ENCODE data around the gene C9orf153. TPM values are rescaled to one million over a fixed set of nuclear protein-coding genes. Genes with fewer than 3 reads are reported as not detected.
"Not testable (repeated sequence)": the region's sequence is repeated elsewhere in the genome, so short reads cannot be mapped to it uniquely, and the experiment has no call there.

C9orf153 gene
- total and polyA plus RNA-seq, 2 experiments from 2014 or later: 0.29 TPM; not detected in 1

GRCh38 chr9:86290341-86290740 is 30.9 kb upstream of the C9orf153 start:
- not testable (repeated sequence) for DNase-seq (ENCODE audit: low spot score); H4K20me1 ChIP-seq (replicated peaks; ENCODE audit: insufficient read depth); H3K27ac Mint-ChIP-seq; H3F3A ChIP-seq (replicated peaks; ENCODE audit: low read depth); H2AFZ ChIP-seq; H3K27me3 Mint-ChIP-seq (ENCODE audit: insufficient read depth, low read depth, poor library complexity); H3K9me3 Mint-ChIP-seq; H3K79me2 ChIP-seq (replicated peaks; ENCODE audit: insufficient read depth); H3K27me3 ChIP-seq (ENCODE audit: insufficient read depth); ATAC-seq; H3K36me3 Mint-ChIP-seq (ENCODE audit: low read depth); H3K4me3 Mint-ChIP-seq; H3K9me2 ChIP-seq (ENCODE audit: insufficient read depth); H3K4me2 ChIP-seq; H3K27ac ChIP-seq (ENCODE audit: low read depth); H3K36me3 ChIP-seq (ENCODE audit: insufficient read depth); H3K4me3 ChIP-seq
- peaks cover 18% of the 10 kb centered on the region for H3K4me1 ChIP-seq (ENCODE audit: insufficient read depth)
- peaks cover 32% of the 10 kb centered on the region for H3K4me1 Mint-ChIP-seq

- no peaks in the 10 kb centered on the region for H3K79me2 ChIP-seq (replicated peaks; ENCODE audit: insufficient read depth)
- H4K20me1 ChIP-seq (replicated peaks; ENCODE audit: insufficient read depth): no peaks in the 10 kb centered on the region
- H3K27me3 ChIP-seq (ENCODE audit: insufficient read depth): no peaks in the 10 kb centered on the region
- H3F3A ChIP-seq (replicated peaks; ENCODE audit: low read depth): no peaks in the 10 kb centered on the region
- DNase-seq (ENCODE audit: low spot score): no peak
- peak overlapping the region; percentile 48; the same call in 2 of the 3 replicates for H3K4me3 Mint-ChIP-seq
- H3K4me1 Mint-ChIP-seq: peaks cover 32% of the 10 kb centered on the region
- H3K36me3 Mint-ChIP-seq (ENCODE audit: low read depth): no peaks in the 10 kb centered on the region
- H3K36me3 ChIP-seq (ENCODE audit: insufficient read depth): no peaks in the 10 kb centered on the region
- H3K9me3 Mint-ChIP-seq: no peaks in the 10 kb centered on the region
- H3K9me2 ChIP-seq (ENCODE audit: insufficient read depth): no peaks in the 10 kb centered on the region
- 0 out of 2 replicates have a peak overlapping the region, but pooled peaks have one; percentile 1 for H3K4me2 ChIP-seq
- H3K27ac Mint-ChIP-seq: peak overlapping the region; percentile 96
- H3K4me3 ChIP-seq: no peak overlapping the region
- H2AFZ ChIP-seq: no peak overlapping the region
- H3K27me3 Mint-ChIP-seq (ENCODE audit: insufficient read depth, low read depth, poor library complexity): peaks cover 5% of the 10 kb centered on the region
- H3K4me1 ChIP-seq (ENCODE audit: insufficient read depth): peaks cover 18% of the 10 kb centered on the region
- ATAC-seq: peak; percentile 24
- no peak overlapping the region for H3K27ac ChIP-seq (ENCODE audit: low read depth)
- no peak for TF ChIP-seq CTCF (conservative IDR thresholded peaks at IDR 0.05; ENCODE audit: low read depth in 2 of 2)
- no peak for TF ChIP-seq STAT1 (IDR thresholded peaks at IDR 0.05; ENCODE audit: unreplicated experiment)
- TF ChIP-seq ZNF462 (CRISPR knock-in tag; IDR thresholded peaks at IDR 0.05): no peak
- TF ChIP-seq POLR2AphosphoS5 (IDR thresholded peaks at IDR 0.05; ENCODE audit: low read depth): no peak
- no peak for TF ChIP-seq JUNB (IDR thresholded peaks at IDR 0.05; ENCODE audit: unreplicated experiment)
- TF ChIP-seq ETS1 (IDR thresholded peaks at IDR 0.05): no peak
- no peak for TF ChIP-seq ZNF331 (CRISPR knock-in tag; IDR thresholded peaks at IDR 0.05; ENCODE audit: low read depth)
- TF ChIP-seq REST (IDR thresholded peaks at IDR 0.05; ENCODE audit: unreplicated experiment): no peak
Observed at GRCh38 chr9:86288499-86289198, 29.2 kb upstream of the C9orf153 start.

Measured in GM23338 (cell line).